Activated CD4-positive, alpha-beta T cell treated with anti-CD3 and anti-CD28 coated beads, Interleukin-2, amount 50 U/mL, for 16 hours (primary cell): ENCODE results near the gene APLF.

ENCODE experiments used
- DNase-seq: peaks from one replicate; pipeline ENCODE4 v3.0.0-alpha.2; 2020

The APLF gene

GRCh38 chr2:68467077-68467960 lies at the start of gene APLF, which contains the start of gene FBXO48:
Gene APLF (plus strand): TSS chr2:68467585. CDS start chr2:68467732, 147 bp downstream.
Gene FBXO48 (minus strand): TSS chr2:68467294. CDS start chr2:68465145, 2,149 bp downstream.
- peak; percentile 99 for DNase-seq

GRCh38 chr2:68417926-68418325 lies 49.5 kb upstream of the APLF start:
- no peak for DNase-seq

- DNase-seq = no peak
Measured at GRCh38 chr2:68418419-68418818, 49.0 kb upstream of the APLF start.

DNA sequence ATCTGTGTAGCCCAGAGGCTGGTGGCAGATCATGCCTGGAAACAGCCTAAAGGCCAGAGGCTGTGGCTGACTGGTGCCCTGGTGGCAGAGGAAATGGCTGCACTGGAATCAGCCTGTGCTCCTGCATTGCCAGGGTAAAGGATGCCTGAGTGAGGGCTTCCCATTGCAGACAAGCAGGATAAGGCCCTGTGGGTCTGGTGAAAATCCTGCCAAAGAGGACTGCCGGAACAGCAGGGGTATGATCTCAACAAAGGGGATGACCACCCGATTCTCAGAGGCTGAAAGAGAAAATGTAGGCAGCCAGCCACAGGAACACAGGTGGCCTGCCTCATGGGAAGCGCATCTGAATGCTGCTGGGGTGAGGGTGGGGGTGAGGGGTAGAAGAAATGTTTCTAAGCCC lies 48.5 kb upstream of the APLF start:
- no peak for DNase-seq

DNA sequence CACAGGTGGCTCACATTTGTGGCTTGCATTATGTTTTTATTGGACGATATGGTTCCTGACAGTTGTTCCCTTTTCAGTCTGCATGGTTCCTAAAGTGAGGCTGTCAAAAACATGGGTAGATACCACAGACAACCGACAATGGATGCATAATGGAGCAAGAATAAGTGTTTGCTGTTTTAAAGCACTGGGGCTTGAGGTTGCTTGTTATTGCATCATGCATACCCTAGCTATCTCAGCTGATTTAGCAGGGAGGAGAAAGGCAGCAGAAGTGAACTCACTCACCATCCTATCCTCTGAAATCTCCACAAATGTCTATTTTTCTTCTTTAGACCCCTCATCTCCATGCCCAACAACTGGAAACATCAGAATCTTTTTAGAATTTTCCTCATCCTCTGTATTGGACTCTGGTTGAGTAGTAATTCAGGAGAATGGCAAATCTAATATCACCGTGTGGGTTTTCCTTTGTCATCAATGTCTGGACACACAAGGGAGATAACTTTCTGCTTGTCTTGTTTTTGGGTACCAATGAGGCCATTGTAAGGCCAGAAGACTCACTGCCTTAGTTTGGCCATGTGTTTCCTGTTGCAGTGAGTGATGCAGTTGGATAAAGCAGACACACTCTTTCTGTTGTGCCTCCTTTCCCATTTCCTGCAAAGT lies 47.0 kb upstream of the APLF start:
- no peak for DNase-seq

GRCh38 chr2:68423966-68424650 lies 43.3 kb upstream of the APLF start:
- peak; percentile 73 for DNase-seq

GRCh38 chr2:68425503-68425902 lies 41.9 kb upstream of the APLF start:
- no peak for DNase-seq

DNA sequence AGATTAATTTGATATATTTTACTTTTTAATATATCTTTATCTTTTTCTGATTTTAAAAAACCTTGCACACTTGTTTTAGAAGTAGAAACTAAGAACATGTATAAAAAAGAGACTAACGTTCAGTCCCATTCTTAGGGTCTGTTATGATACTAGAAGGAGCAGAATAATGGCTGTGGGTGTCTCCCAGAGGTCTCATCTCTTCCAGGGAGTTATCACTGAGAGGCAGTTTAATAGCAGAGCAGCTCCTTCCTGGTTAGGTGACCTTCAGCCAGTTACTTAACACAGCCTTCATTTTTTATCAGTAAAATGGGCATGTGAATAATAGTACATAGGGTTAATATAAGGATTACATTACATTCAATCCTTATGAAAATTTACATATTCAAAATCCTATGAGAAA lies 40.9 kb upstream of the APLF start:
- no peak for DNase-seq

GRCh38 chr2:68426848-68427579 lies 40.4 kb upstream of the APLF start:
- peak; percentile 54 for DNase-seq

DNA sequence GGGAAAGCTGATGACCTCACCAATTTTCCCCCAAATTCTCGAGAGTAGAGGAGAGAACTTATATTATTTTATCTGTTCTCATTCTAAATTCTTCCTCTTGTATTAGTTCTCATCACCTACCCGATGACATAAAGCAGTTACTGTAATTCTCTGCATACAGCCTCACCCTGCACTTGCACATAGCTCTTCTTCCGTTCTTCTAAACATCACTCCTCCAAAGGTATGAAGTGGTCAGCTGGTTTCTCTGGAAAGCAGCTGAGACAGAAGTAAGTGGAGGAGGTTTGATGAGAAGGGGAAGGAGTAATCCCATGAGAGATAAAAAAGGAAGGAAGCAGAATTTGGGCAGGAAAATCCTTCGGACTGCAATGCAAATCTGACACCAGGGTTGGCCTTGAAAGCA lies 39.3 kb upstream of the APLF start:
- DNase-seq = no peak

DNA sequence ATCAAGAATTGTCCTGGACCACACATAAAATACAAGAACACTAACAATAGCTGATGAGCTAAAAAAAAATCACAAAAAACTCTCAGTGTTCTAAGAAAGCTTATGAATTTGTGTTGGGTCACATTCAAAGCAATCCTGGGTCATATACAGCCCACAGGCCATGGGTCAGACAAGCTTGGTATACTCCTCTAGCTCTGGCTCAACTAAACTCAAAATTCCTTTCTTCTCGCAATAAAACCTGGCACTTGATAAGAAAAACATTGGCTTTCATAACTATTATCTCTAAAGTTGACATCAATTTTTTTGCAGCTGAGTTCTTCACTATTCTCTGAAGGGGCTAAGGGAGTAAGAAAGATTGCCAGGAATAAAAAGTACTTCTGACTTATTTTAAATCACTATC lies 38.6 kb upstream of the APLF start:
- DNase-seq = no peak

DNA sequence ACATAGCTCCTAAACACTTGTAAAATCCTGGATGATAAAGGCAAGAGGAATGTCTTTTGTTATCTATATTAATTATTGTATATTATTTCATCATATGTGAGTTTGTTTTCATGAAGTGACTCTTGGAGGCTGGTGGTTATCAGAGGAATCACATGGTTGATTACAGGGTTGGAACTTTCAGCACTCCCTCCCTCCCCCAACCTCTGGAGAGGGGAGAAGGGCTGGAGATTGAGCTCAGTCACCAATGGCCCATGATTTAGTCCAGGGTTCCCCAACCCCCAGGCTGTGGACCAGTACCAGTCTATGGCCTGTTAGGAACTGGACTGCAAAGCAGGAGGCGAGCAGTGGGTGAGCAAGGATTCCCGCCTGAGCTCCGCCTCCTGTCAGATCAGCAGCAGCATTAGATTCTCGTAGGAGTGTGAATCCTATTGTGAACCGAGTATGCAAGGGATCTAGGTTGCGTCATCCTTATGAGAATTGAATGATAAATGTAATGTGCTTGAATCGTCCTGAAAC lies 38.0 kb upstream of the APLF start:
- DNase-seq = no peak

DNA sequence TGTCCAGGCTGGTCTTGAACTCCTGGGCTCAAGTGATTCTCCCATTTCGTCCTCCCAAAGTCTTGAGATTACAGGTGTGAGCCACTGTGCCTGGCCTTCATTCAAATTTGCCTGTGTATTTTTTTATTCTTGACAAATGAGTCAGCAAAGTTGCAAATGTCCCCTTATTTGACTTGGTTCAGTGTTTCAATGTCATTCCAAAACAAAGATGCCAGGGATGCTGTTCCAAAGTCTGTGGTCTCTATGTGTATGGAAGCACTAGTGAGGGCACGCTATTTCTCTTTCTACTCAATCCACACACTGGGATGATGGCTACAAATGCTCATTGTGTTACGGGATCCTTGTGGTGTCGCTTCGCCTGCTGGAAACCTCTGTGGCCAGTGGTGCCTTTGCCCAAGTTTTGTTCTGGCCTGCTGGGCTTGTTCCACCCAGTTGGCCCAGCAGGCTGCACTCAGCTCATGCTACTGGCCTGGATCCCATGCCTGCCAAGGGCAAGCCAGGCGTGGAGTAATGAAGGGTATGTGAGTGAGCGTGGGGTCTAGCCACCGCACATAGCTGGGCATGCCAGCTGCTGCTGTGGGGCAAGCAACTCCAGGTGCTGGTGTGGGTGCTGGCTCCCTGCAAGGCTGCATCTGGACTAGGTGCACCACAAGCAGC lies 35.9 kb upstream of the APLF start:
- DNase-seq = no peak

GRCh38 chr2:68432696-68433658 lies 34.4 kb upstream of the APLF start:
- DNase-seq = no peak

GRCh38 chr2:68434981-68435380 lies 32.4 kb upstream of the APLF start:
- no peak for DNase-seq

- no peak for DNase-seq
Measured at GRCh38 chr2:68435615-68436014, 31.8 kb upstream of the APLF start.

DNA sequence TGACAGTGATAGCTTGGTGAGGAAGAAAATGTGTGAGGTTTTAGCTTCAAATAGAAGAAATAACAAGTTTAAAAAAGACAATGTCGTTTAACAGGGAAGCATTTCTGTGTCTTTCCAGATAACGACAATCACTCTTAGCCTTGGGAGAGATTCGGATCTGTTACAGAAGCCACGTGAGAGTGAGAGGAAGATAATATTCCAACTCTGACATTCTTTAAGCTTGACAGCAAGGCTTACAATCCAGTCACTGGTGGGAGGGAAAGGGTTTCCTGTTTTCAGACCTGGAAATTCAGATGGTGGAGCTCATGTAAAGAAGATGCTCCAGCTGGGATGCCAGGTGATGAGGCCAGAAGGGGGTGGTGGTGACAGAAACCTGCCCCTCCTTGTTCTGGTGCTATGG lies 31.1 kb upstream of the APLF start:
- no peak for DNase-seq

- no peak for DNase-seq
Measured at GRCh38 chr2:68438455-68439303, 28.7 kb upstream of the APLF start.

GRCh38 chr2:68441179-68441993 lies 26.0 kb upstream of the APLF start:
- peak; percentile 92 for DNase-seq
